Left ventricle myocardium inferior (tissue), 1 donor: ENCODE results near the gene MACROD2. TPM values are rescaled to one million over a fixed set of nuclear protein-coding genes. Genes with fewer than 3 reads are reported as not detected.

ENCODE experiments used
- DNase-seq: peaks from one replicate; pipeline ENCODE4 v3.0.0-alpha.2; 2020
- H3K27ac ChIP-seq: fragments of 200-600 bp; replicated peaks from 2 replicates; pipeline ENCODE4 v1.8.0; 2021
- H3K27me3 ChIP-seq: fragments of 200-600 bp; 2 replicates; pipeline ENCODE4 v1.8.0; 2021; ENCODE audit warnings: low read depth
- H3K36me3 ChIP-seq: fragments of 200-600 bp; 2 replicates; pipeline ENCODE4 v1.8.0; 2021
- H3K4me1 ChIP-seq: fragments of 200-600 bp; 2 replicates; pipeline ENCODE4 v1.8.0; 2021
- H3K4me3 ChIP-seq: fragments of 200-600 bp; 2 replicates; pipeline ENCODE4 v1.8.0; 2021; ENCODE audit warnings: mild to moderate bottlenecking, moderate library complexity
- H3K9me3 ChIP-seq: fragments of 200-600 bp; replicated peaks from 2 replicates; pipeline ENCODE4 v1.8.0; 2021
- CTCF ChIP-seq: fragments of 200-600 bp; IDR thresholded peaks from 2 replicates; pipeline ENCODE4 v1.8.0; 2021; ENCODE audit warnings: antibody characterized with exemption, mild to moderate bottlenecking, borderline replicate concordance
- intact Hi-C: fragments of 100-400 bp; cut with micrococcal nuclease; formaldehyde crosslinking; loops from one replicate; pipeline ENCODE4 v1.11.0; 2022
- total RNA-seq: library from RNA; stranded (reverse); fragmentation: NEBNext Ultra II Directional; extraction: Animal tissue kit (Norgen Biotek cat#: 25700); gene quantifications from one replicate; pipeline ENCODE4 v1.2.1, GENCODE V29; 2021
- donor health status: DM: no; HTN: yes; CAD: no; lungs with severe emphysema.

MACROD2 gene
- total RNA-seq, 1 donor from 2014 or later: 3.6 TPM

GRCh38 chr20:14764511-14765369, 769.4 kb downstream of the MACROD2 start:
- H3K4me3 ChIP-seq: no peak overlapping the region
- no peak overlapping the region for H3K27ac ChIP-seq
- intact Hi-C loops: loop anchor here (5.0 kb wide), 1 partner anchor 52 kb away; no protein-coding TSS in a partner anchor
- no peaks in the 10 kb centered on the region for H3K27me3 ChIP-seq
- no peaks in the 10 kb centered on the region for H3K9me3 ChIP-seq
- no peaks in the 10 kb centered on the region for H3K36me3 ChIP-seq
- no peak for TF ChIP-seq CTCF
- no peaks in the 10 kb centered on the region for H3K4me1 ChIP-seq
- no peak for DNase-seq

DNA sequence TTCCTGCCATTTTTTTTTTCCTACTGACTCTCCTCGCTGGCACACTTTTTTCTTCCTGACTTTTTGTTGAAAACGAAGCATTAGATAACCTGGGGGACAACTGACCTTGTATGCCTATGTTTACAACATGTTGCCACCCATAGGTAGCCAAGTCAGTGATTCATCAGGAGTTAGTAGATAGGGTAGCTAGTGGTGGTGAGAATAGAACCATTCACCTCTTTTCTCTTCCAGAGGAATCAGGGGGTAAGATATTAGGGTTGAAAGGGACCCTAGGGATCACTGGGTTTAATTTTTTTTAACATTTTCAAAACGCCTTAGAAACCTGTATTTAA, 770.0 kb downstream of the MACROD2 start:
- intact Hi-C loops: no loop called here
- Histone ChIP-seq H3K9me3 (no peaks in the 10 kb centered on the region), H3K4me1 (no peaks in the 10 kb centered on the region), H3K4me3 (no peak overlapping the region), H3K27ac (no peak overlapping the region), H3K36me3 (no peaks in the 10 kb centered on the region), H3K27me3 (no peaks in the 10 kb centered on the region)
- no peak for DNase-seq
- no peak for TF ChIP-seq CTCF

DNA sequence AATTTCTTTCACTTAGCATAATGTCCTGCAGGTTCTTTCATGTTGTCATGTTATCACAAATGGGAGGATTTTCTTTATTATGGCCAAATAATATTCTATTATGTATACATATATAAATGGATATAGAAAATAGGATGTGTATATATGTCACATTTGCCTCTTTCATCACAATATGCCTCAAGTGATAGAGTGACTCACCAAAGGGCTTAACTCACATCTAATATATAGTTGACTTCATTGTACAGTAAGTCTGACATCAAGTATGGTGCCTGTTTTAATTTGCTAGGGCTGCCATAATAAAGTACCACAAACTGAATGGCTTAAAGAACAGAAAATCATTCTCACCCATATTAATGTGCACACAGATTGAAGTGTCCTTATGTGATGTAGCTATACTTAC, 778.2 kb downstream of the MACROD2 start:
- Histone ChIP-seq H3K9me3 (no peaks in the 10 kb centered on the region), H3K27ac (no peak overlapping the region), H3K36me3 (no peaks in the 10 kb centered on the region), H3K27me3 (no peaks in the 10 kb centered on the region), H3K4me3 (no peak overlapping the region), H3K4me1 (no peaks in the 10 kb centered on the region)
- no peak for TF ChIP-seq CTCF
- DNase-seq: no peak
- intact Hi-C loops: no loop called here

DNA sequence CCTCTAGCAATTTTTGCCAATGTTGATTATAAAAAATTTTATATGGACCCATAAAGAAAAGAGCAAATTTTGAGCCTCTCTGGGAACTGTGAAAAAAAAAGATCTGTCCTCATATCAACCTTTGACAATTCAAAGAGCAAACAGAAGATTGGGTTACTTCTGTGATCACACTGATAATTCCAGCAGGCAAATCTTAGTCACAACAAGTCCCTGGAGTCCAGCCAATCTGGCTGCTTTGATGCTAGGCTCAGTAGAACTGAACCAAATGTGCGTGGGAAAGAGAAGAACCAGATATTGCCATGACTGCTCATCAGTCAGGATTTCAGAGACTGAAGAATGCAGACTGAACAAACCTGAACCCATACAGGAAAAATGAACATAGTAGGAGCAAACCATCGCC, 780.5 kb downstream of the MACROD2 start:
- Histone ChIP-seq H3K4me3 (no peak overlapping the region), H3K36me3 (no peaks in the 10 kb centered on the region), H3K9me3 (no peaks in the 10 kb centered on the region), H3K4me1 (no peaks in the 10 kb centered on the region), H3K27me3 (no peaks in the 10 kb centered on the region), H3K27ac (no peak overlapping the region)
- DNase-seq: no peak
- no peak for TF ChIP-seq CTCF
- intact Hi-C loops: no loop called here

- no peak for TF ChIP-seq CTCF
- no peak for DNase-seq
- Histone ChIP-seq H3K4me1 (no peaks in the 10 kb centered on the region), H3K27me3 (no peaks in the 10 kb centered on the region), H3K9me3 (no peaks in the 10 kb centered on the region), H3K4me3 (no peak overlapping the region), H3K27ac (no peak overlapping the region), H3K36me3 (no peaks in the 10 kb centered on the region)
- intact Hi-C loops: no loop called here
These were observed 782.3 kb downstream of the MACROD2 start for GRCh38 chr20:14777591-14777990.
